ENCODE results near the gene VASP. TPM values are rescaled to one million over a fixed set of nuclear protein-coding genes. Genes with fewer than 3 reads are reported as not detected.

The VASP gene
- total and polyA plus RNA-seq, 2 of the 13 experiments (the other 11 are each of a cell fraction or from before 2014, with no cell fraction given): 41.8 to 67.1 TPM

DNA sequence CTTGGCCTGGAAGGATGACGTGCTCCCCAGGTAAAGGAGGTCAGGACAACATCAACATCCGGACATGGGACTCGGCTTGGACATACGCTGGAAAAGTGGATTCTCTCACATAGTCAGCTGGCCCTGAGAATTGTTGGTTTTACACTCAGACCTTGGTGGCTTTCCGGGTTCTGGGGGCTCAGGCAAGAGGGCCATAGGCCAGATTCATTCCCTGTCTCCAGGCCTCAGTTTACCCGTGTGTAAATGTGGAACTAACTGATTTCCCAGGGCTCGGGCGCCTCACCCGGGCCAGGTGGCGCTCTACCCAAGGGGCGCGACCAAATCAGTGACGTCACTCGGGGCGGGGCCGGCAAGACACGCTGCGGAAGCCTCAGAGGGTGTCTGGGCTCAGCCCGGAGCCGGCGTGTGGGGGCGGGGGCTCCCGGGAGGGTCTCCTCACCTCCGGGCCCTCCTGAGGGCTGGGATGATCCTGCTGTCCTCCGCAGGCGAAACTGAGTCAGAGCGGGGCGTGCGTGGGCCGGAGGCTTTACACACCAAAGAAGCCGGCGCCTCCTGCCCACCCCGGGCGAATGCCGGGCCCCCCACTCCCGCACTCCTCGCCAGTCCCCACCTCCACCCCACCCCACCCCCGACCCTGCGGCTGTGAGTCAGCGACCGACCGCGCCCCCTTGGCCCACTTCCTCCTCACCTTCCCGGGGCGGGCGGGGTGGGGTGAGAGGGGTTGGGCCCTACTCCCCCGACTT is 862 bp upstream of the VASP start (continued):
- TF ChIP-seq, protein P1, sequence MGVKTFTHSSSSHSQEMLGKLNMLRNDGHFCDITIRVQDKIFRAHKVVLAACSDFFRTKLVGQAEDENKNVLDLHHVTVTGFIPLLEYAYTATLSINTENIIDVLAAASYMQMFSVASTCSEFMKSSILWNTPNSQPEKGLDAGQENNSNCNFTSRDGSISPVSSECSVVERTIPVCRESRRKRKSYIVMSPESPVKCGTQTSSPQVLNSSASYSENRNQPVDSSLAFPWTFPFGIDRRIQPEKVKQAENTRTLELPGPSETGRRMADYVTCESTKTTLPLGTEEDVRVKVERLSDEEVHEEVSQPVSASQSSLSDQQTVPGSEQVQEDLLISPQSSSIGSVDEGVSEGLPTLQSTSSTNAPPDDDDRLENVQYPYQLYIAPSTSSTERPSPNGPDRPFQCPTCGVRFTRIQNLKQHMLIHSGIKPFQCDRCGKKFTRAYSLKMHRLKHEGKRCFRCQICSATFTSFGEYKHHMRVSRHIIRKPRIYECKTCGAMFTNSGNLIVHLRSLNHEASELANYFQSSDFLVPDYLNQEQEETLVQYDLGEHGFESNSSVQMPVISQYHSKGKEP (CRISPR knock-in tag; IDR thresholded peaks at IDR 0.05): no peak
- TF ChIP-seq AKAP8 (CRISPR knock-in tag; IDR thresholded peaks at IDR 0.05) (no peak), SPEN (CRISPR knock-in tag; IDR thresholded peaks at IDR 0.05; ENCODE audit: low read depth) (no peak), ZNF17 (CRISPR knock-in tag; IDR thresholded peaks at IDR 0.05) (no peak), ZNF614 (CRISPR knock-in tag; IDR thresholded peaks at IDR 0.05; ENCODE audit: borderline replicate concordance) (peak; percentile 30; the same call in 1 of the 2 replicates), DPF2 (CRISPR knock-in tag; IDR thresholded peaks at IDR 0.05; ENCODE audit: borderline replicate concordance, low read depth) (no peak), RXRB (CRISPR knock-in tag; IDR thresholded peaks at IDR 0.05; ENCODE audit: borderline replicate concordance) (peak; percentile 31; the same call in 1 of the 2 replicates), ESRRA (CRISPR knock-in tag; IDR thresholded peaks at IDR 0.05; ENCODE audit: low read depth) (no peak), NAIF1 (CRISPR knock-in tag; IDR thresholded peaks at IDR 0.05; ENCODE audit: borderline replicate concordance) (0 out of 2 replicates have a peak, but pooled peaks have one; percentile 62), PRMT3 (CRISPR knock-in tag; IDR thresholded peaks at IDR 0.05; ENCODE audit: borderline replicate concordance, low read depth) (no peak), ZNF850 (CRISPR knock-in tag; conservative IDR thresholded peaks at IDR 0.05) (0 out of 2 replicates have a peak, but pooled peaks have one; percentile 40), BHLHE40 (IDR thresholded peaks at IDR 0.05; ENCODE audit: low read length) (no peak; the same call in 1 of the 2 replicates), KLF16 (CRISPR knock-in tag; IDR thresholded peaks at IDR 0.05) (peak in 1 of 2 experiments; percentile 48; a peak in 1 of 4 replicates), POLR2G (IDR thresholded peaks at IDR 0.05; ENCODE audit: low read depth, low read length) (peak; percentile 85), FIP1L1 (IDR thresholded peaks at IDR 0.05; ENCODE audit: borderline replicate concordance, insufficient read depth, low read depth, low read length) (no peak), SRSF9 (IDR thresholded peaks at IDR 0.05; ENCODE audit: borderline replicate concordance, insufficient read depth, low read depth, low read length, poor library complexity, severe bottlenecking) (no peak), MED13 (CRISPR knock-in tag; IDR thresholded peaks at IDR 0.05) (no peak), FOXC1 (CRISPR knock-in tag; IDR thresholded peaks at IDR 0.05; ENCODE audit: borderline replicate concordance) (peak; percentile 80; the same call in 1 of the 2 replicates)
- TF ChIP-seq, protein P2, sequence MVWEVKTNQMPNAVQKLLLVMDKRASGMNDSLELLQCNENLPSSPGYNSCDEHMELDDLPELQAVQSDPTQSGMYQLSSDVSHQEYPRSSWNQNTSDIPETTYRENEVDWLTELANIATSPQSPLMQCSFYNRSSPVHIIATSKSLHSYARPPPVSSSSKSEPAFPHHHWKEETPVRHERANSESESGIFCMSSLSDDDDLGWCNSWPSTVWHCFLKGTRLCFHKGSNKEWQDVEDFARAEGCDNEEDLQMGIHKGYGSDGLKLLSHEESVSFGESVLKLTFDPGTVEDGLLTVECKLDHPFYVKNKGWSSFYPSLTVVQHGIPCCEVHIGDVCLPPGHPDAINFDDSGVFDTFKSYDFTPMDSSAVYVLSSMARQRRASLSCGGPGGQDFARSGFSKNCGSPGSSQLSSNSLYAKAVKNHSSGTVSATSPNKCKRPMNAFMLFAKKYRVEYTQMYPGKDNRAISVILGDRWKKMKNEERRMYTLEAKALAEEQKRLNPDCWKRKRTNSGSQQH (CRISPR knock-in tag; IDR thresholded peaks at IDR 0.05; ENCODE audit: low read depth): no peak
- TF ChIP-seq, protein P3, sequence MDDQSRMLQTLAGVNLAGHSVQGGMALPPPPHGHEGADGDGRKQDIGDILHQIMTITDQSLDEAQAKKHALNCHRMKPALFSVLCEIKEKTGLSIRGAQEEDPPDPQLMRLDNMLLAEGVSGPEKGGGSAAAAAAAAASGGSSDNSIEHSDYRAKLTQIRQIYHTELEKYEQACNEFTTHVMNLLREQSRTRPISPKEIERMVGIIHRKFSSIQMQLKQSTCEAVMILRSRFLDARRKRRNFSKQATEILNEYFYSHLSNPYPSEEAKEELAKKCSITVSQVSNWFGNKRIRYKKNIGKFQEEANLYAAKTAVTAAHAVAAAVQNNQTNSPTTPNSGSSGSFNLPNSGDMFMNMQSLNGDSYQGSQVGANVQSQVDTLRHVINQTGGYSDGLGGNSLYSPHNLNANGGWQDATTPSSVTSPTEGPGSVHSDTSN (CRISPR knock-in tag; IDR thresholded peaks at IDR 0.05; ENCODE audit: borderline replicate concordance): no peak
- TF ChIP-seq, protein P4, sequence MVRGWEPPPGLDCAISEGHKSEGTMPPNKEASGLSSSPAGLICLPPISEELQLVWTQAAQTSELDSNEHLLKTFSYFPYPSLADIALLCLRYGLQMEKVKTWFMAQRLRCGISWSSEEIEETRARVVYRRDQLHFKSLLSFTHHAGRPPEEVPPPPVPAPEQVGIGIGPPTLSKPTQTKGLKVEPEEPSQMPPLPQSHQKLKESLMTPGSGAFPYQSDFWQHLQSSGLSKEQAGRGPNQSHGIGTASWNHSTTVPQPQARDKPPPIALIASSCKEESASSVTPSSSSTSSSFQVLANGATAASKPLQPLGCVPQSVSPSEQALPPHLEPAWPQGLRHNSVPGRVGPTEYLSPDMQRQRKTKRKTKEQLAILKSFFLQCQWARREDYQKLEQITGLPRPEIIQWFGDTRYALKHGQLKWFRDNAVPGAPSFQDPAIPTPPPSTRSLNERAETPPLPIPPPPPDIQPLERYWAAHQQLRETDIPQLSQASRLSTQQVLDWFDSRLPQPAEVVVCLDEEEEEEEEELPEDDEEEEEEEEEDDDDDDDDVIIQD (CRISPR knock-in tag; IDR thresholded peaks at IDR 0.05; ENCODE audit: low read depth): no peak
